Measurements from ENCODE around the gene RND3.

DNA sequence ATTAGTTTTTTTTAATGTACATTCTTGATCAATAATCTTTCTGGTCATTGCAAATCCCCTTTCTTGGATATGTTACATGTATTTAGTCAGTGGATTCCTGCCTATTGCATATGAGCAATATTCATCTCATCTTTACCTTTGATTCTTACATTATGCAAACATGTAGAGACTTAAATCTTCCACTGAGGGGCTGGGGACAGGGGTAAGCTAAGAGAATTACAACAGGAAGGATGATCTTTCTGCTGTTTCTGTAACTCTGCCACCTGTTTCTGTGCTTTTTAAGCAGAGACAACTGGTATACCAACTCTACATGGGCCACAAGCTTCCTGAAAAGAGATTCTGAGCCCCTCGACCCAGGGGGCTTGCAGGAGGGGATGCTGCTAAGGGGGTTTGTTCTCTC is 68.6 kb downstream of the RND3 start:
- no peak for TF ChIP-seq EP300 (IDR thresholded peaks at IDR 0.05)
- no peak for TF ChIP-seq POLR2A (IDR thresholded peaks at IDR 0.05)

All from tibial nerve (tissue), 3 donors.